T-helper 1 cell treated with Interleukin-12 subunit alpha and Interleukin-12 subunit beta and Interleukin-4 antibody, amounts not matched to agents 30 ng/mL and 1 ng/mL, for 36 hours (primary cell): ENCODE measurements around the gene CHAF1B. TPM values are rescaled to one million over a fixed set of nuclear protein-coding genes. Genes with fewer than 3 reads are reported as not detected.
"Not testable (repeated sequence)": the region's sequence is repeated elsewhere in the genome, so short reads cannot be mapped to it uniquely, and the experiment has no call there.

Source experiments
- intact Hi-C: fragments of 100-400 bp; cut with micrococcal nuclease; formaldehyde crosslinking; loops from one replicate; pipeline ENCODE4 v1.15.1; 2024
- total RNA-seq: library from RNA; stranded (reverse); gene quantifications from 2 replicates; pipeline ENCODE4 v1.2.3, GENCODE V29; 2022

Gene CHAF1B
- total RNA-seq, 1 donor from 2014 or later: 18.6 TPM

- intact Hi-C loops: no loop called here
Observed at GRCh38 chr21:36388096-36388495, 2.9 kb downstream of the CHAF1B start.

GRCh38 chr21:36388835-36389234 is 3.6 kb downstream of the CHAF1B start:
- intact Hi-C loops: no loop called here

- intact Hi-C loops: not testable (repeated sequence)
Observed at GRCh38 chr21:36391649-36392048, 6.5 kb downstream of the CHAF1B start.

GRCh38 chr21:36395353-36396111 is 10.3 kb downstream of the CHAF1B start:
- intact Hi-C loops: no loop called here

GRCh38 chr21:36396325-36396724 is 11.1 kb downstream of the CHAF1B start:
- intact Hi-C loops: no loop called here

GRCh38 chr21:36396971-36397370 is 11.8 kb downstream of the CHAF1B start:
- intact Hi-C loops: no loop called here

GRCh38 chr21:36397606-36398005 is 12.4 kb downstream of the CHAF1B start:
- intact Hi-C loops: no loop called here

GRCh38 chr21:36399736-36400135 is 14.5 kb downstream of the CHAF1B start:
- intact Hi-C loops: not testable (repeated sequence)

GRCh38 chr21:36400719-36401118 is 15.5 kb downstream of the CHAF1B start:
- intact Hi-C loops: no loop called here

GRCh38 chr21:36402339-36402738 is 17.1 kb downstream of the CHAF1B start:
- intact Hi-C loops: no loop called here

GRCh38 chr21:36403713-36404112 is 18.5 kb downstream of the CHAF1B start:
- intact Hi-C loops: no loop called here

- intact Hi-C loops: no loop called here
Observed at GRCh38 chr21:36408568-36408967, 23.4 kb downstream of the CHAF1B start.

GRCh38 chr21:36411301-36411700 is 26.1 kb downstream of the CHAF1B start:
- intact Hi-C loops: no loop called here

- intact Hi-C loops: no loop called here
Observed at GRCh38 chr21:36412916-36413315, 27.7 kb downstream of the CHAF1B start.

- intact Hi-C loops: no loop called here
Observed at GRCh38 chr21:36415375-36415774, 30.2 kb downstream of the CHAF1B start.

GRCh38 chr21:36419241-36419640 is 34.0 kb downstream of the CHAF1B start:
- intact Hi-C loops: no loop called here

- intact Hi-C loops: loop anchor here (2.0 to 5.0 kb wide), 2 partner anchors 169 to 507 kb away; no protein-coding TSS in a partner anchor
Observed at GRCh38 chr21:36419996-36420395, 34.8 kb downstream of the CHAF1B start.

- intact Hi-C loops: loop anchor here (2.0 to 5.0 kb wide), 2 partner anchors 168 to 507 kb away; no protein-coding TSS in a partner anchor
Observed at GRCh38 chr21:36420571-36421339, 35.6 kb downstream of the CHAF1B start.

GRCh38 chr21:36422279-36423098 is 37.3 kb downstream of the CHAF1B start:
- intact Hi-C loops: loop anchor here (5.0 kb wide), 1 partner anchor 505 kb away; no protein-coding TSS in a partner anchor

GRCh38 chr21:36423771-36424433 is 38.7 kb downstream of the CHAF1B start:
- intact Hi-C loops: loop anchor here (5.0 kb wide), 1 partner anchor 503 kb away; no protein-coding TSS in a partner anchor

GRCh38 chr21:36424592-36424991 is 39.4 kb downstream of the CHAF1B start:
- intact Hi-C loops: loop anchor here (5.0 kb wide), 1 partner anchor 503 kb away; no protein-coding TSS in a partner anchor
